Right ventricle myocardium inferior (tissue), 1 donor: ENCODE measurements around the gene DMBX1. TPM values are rescaled to one million over a fixed set of nuclear protein-coding genes. Genes with fewer than 3 reads are reported as not detected.

ENCODE experiments used
- ATAC-seq: fragments of 200-7000 bp; cut with Tn5 transposase; one replicate; pipeline ENCODE4 v1.9.1; 2020; ENCODE audit warnings: mild to moderate bottlenecking, moderate library complexity
- DNase-seq: peaks from one replicate; pipeline ENCODE4 v3.0.0; 2021; ENCODE audit errors: missing footprints
- intact Hi-C: fragments of 100-400 bp; cut with DNase I; formaldehyde crosslinking; loops from one replicate; pipeline ENCODE4 v1.11.0; 2022
- long read RNA-seq: library from polyadenylated mRNA; unstranded; transcript quantifications from one replicate; pipeline ENCODE4 v2.0.0, GENCODE V29; 2021
- total RNA-seq: library from RNA; stranded (reverse); fragmentation: NEBNext Ultra II Directional; extraction: Animal tissue kit (Norgen Biotek cat#: 25700); gene quantifications from one replicate; pipeline ENCODE4 v1.2.1, GENCODE V29; 2021
- donor health status: DM: no; HTN: yes; CAD: no; lungs with severe emphysema.

Gene DMBX1
- not detected for total RNA-seq
- long read RNA-seq, result 0 reads

- ATAC-seq (no peak), DNase-seq (peak; percentile 46)
- intact Hi-C loops, result no loop called here
These were observed at the start of gene DMBX1 for GRCh38 chr1:46489638-46490405. Gene DMBX1 (plus strand): TSS chr1:46489836. CDS start chr1:46507011, 17,175 bp downstream.

- intact Hi-C loops, result loop anchor here (10.0 kb wide), 1 partner anchor 284 kb away; no protein-coding TSS in a partner anchor
- no peak for ATAC-seq
- no peak for DNase-seq
These were observed 49.2 kb upstream of the DMBX1 start for GRCh38 chr1:46440478-46440877.

GRCh38 chr1:46442317-46443161 lies 47.1 kb upstream of the DMBX1 start:
- intact Hi-C loops, result loop anchor here (1.0 to 10.0 kb wide), 2 partner anchors 86 to 282 kb away; no protein-coding TSS in a partner anchor
- ATAC-seq, result peak; percentile 65

GRCh38 chr1:46444466-46444865 lies 45.2 kb upstream of the DMBX1 start:
- intact Hi-C loops, result loop anchor here (10.0 kb wide), 1 partner anchor 280 kb away; no protein-coding TSS in a partner anchor
- ATAC-seq, result no peak
- DNase-seq, result no peak

More at GRCh38 chr1:46442317-46443161, 47.1 kb upstream of the DMBX1 start:
- DNase-seq, result peak; percentile 85

- intact Hi-C loops, result loop anchor here (10.0 kb wide), 1 partner anchor 279 kb away; no protein-coding TSS in a partner anchor
- no peak for ATAC-seq
- DNase-seq, result no peak
These were observed 43.8 kb upstream of the DMBX1 start for GRCh38 chr1:46445773-46446256.

GRCh38 chr1:46446646-46447498 lies 42.8 kb upstream of the DMBX1 start:
- ATAC-seq (peak; percentile 45), DNase-seq (peak; percentile 85)
- intact Hi-C loops, result loop anchor here (1.0 to 10.0 kb wide), 2 partner anchors 81 to 278 kb away; no protein-coding TSS in a partner anchor

- ATAC-seq (no peak), DNase-seq (peak; percentile 23)
- intact Hi-C loops, result loop anchor here (1.0 to 10.0 kb wide), 2 partner anchors 81 to 277 kb away; no protein-coding TSS in a partner anchor
These were observed 42.0 kb upstream of the DMBX1 start for GRCh38 chr1:46447499-46448108.

- DNase-seq (peak; percentile 63), ATAC-seq (peak; percentile 14)
- intact Hi-C loops, result loop anchor here (10.0 kb wide), 1 partner anchor 276 kb away; no protein-coding TSS in a partner anchor
These were observed 41.3 kb upstream of the DMBX1 start for GRCh38 chr1:46448109-46448911.

- DNase-seq, result peak; percentile 7
- intact Hi-C loops, result loop anchor here (10.0 kb wide), 1 partner anchor 275 kb away; no protein-coding TSS in a partner anchor
- ATAC-seq, result no peak
These were observed 40.1 kb upstream of the DMBX1 start for GRCh38 chr1:46449223-46450159.

- ATAC-seq, result no peak
- no peak for DNase-seq
- intact Hi-C loops, result no loop called here
These were observed 39.5 kb upstream of the DMBX1 start for GRCh38 chr1:46450160-46450517.

GRCh38 chr1:46451948-46452930 lies 37.4 kb upstream of the DMBX1 start:
- intact Hi-C loops, result no loop called here
- ATAC-seq, result no peak
- DNase-seq, result peak; percentile 42

- intact Hi-C loops, result no loop called here
- no peak for ATAC-seq
- DNase-seq, result peak; percentile 18
These were observed 36.7 kb upstream of the DMBX1 start for GRCh38 chr1:46452931-46453325.

- intact Hi-C loops, result no loop called here
- peak; percentile 5 for DNase-seq
- no peak for ATAC-seq
These were observed 36.2 kb upstream of the DMBX1 start for GRCh38 chr1:46453449-46453848.

GRCh38 chr1:46455951-46456350 lies 33.7 kb upstream of the DMBX1 start:
- DNase-seq, result peak; percentile 71
- ATAC-seq, result no peak
- intact Hi-C loops, result no loop called here

GRCh38 chr1:46456411-46456963 lies 33.1 kb upstream of the DMBX1 start:
- intact Hi-C loops, result no loop called here
- no peak for DNase-seq
- ATAC-seq, result no peak
